Karpas-422 (cell line): ENCODE data around the gene MAZ. TPM values are rescaled to one million over a fixed set of nuclear protein-coding genes. Genes with fewer than 3 reads are reported as not detected.
"Not testable (repeated sequence)": the region's sequence is repeated elsewhere in the genome, so short reads cannot be mapped to it uniquely, and the experiment has no call there.

Source experiments
- DNase-seq: peaks from one replicate; pipeline ENCODE4 v3.0.0-alpha.2; 2015
- H2AFZ ChIP-seq: fragments of 200-600 bp; sonication (generic); 2 replicates; pipeline ENCODE4 v1.6.1; 2014; ENCODE audit warnings: antibody characterized with exemption, low read length, mixed read lengths
- H3K27ac ChIP-seq: fragments of 200-600 bp; sonication (generic); 2 replicates; pipeline ENCODE4 v1.5.1; 2014; ENCODE audit warnings: mild to moderate bottlenecking, low read length, moderate library complexity
- H3K27me3 ChIP-seq: fragments of 200-600 bp; sonication (generic); 2 replicates; pipeline ENCODE4 v1.6.1; 2014; ENCODE audit warnings: low read length, mixed read lengths
- H3K36me3 ChIP-seq: fragments of 200-600 bp; sonication (generic); 2 replicates; pipeline ENCODE4 v1.6.1; 2014; ENCODE audit warnings: low read length, mixed read lengths; ENCODE audit not compliant: insufficient read depth
- H3K4me1 ChIP-seq: fragments of 200-600 bp; sonication (generic); 2 replicates; pipeline ENCODE4 v1.6.1; 2014; ENCODE audit warnings: mild to moderate bottlenecking, low read length, mixed read lengths
- H3K4me2 ChIP-seq: fragments of 200-600 bp; sonication (generic); 2 replicates; pipeline ENCODE4 v1.6.1; 2014; ENCODE audit warnings: low read length, low read depth, mild to moderate bottlenecking; ENCODE audit not compliant: poor library complexity, severe bottlenecking
- H3K4me3 ChIP-seq: fragments of 200-600 bp; sonication (generic); 2 replicates; pipeline ENCODE4 v1.5.1; 2014; ENCODE audit warnings: mild to moderate bottlenecking, antibody characterized with exemption, low read length, mixed read lengths
- H3K79me2 ChIP-seq: fragments of 200-600 bp; sonication (generic); 2 replicates; pipeline ENCODE4 v1.6.1; 2014; ENCODE audit warnings: mild to moderate bottlenecking, low read length, mixed read lengths
- H3K9ac ChIP-seq: fragments of 200-600 bp; sonication (generic); 2 replicates; pipeline ENCODE4 v1.6.0; 2014; ENCODE audit warnings: low read length
- H3K9me2 ChIP-seq: fragments of 200-600 bp; sonication (generic), shearing (Covaris generic); replicated peaks from 2 replicates; pipeline ENCODE4 v1.6.0; 2014; ENCODE audit warnings: mild to moderate bottlenecking, low read length, moderate library complexity; ENCODE audit not compliant: insufficient read depth
- H3K9me3 ChIP-seq: fragments of 300-700, 200-600 bp; sonication (generic); 2 replicates; pipeline ENCODE4 v1.6.1; 2014; ENCODE audit warnings: low read length, mixed read lengths
- H4K20me1 ChIP-seq: fragments of 200-600 bp; sonication (generic); 2 replicates; pipeline ENCODE4 v1.6.1; 2014; ENCODE audit warnings: mild to moderate bottlenecking, antibody characterized with exemption, low read length, low read depth; ENCODE audit not compliant: insufficient read depth
- total RNA-seq: library from RNA; depleted of rRNA; stranded (reverse); fragments of >200 nt; shearing (Covaris generic); gene quantifications from 2 replicates; pipeline ENCODE4 v1.2.3, GENCODE V29; 2014; ENCODE audit warnings: low replicate concordance

MAZ gene
- total RNA-seq, 1 experiment from 2014 or later = 118 TPM

DNA sequence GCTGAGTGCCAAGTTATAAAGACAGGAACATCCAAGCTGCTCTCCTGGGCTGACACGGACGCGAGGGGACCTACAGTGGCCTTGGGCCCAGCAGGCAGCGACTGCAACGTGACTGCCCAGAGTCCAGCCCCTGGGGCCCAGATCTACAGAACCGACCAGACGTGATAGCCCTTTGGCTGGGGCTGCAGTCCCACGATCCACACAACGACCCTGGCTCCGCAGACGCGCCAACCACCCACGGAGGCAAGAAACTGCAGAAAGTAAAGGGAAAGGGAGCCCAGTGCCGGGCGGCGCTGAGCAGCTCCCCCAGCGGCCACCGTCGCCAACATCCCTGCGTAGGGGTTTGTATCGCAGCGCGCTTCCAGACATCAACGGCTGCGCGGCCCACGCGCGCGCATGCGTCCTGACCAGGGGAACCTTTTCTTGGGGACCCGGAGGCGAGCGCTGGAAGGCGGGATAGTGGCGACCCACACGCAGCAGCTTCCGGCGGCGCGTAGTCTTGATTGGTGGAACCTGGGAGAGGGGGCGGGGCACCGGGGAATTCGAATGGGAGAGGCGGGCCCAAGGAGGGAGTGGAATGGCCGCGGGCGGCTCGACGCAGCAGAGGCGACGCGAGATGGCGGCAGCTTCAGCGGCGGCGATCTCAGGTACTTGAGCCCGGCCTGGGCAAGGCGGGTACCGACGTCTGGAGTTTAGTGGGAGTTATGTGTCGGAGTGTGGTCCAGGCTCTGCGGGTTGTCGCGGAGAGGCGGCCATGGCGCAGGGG is 16.0 kb upstream of the MAZ start, which contains the start of gene KIF22:
TSS of gene KIF22 (plus strand) at position 569 of the 766 bp plus-strand sequence. CDS start at position 578, 9 bp downstream.
- H3K4me1 ChIP-seq = peaks cover 21% of the 10 kb centered on the region
- peak within 1 kb of the TSS; percentile 67 for H3K27ac ChIP-seq
- H3K79me2 ChIP-seq = peaks cover 48% of the 10 kb centered on the region
- no peaks in the 10 kb centered on the region for H3K9me2 ChIP-seq
- H3K36me3 ChIP-seq = peaks cover 18% of the 10 kb centered on the region
- peak within 1 kb of the TSS; percentile 86 for H3K4me2 ChIP-seq
- peak within 1 kb of the TSS; percentile 91 for H2AFZ ChIP-seq
- DNase-seq = peak; percentile 99
- H4K20me1 ChIP-seq = peaks cover 5% of the 10 kb centered on the region; the same call in 1 of the 2 replicates
- H3K9ac ChIP-seq = peak within 1 kb of the TSS; percentile 95
- peak within 1 kb of the TSS; percentile 90 for H3K4me3 ChIP-seq
- no peaks in the 10 kb centered on the region for H3K9me3 ChIP-seq
- H3K27me3 ChIP-seq = no peaks in the 10 kb centered on the region

DNA sequence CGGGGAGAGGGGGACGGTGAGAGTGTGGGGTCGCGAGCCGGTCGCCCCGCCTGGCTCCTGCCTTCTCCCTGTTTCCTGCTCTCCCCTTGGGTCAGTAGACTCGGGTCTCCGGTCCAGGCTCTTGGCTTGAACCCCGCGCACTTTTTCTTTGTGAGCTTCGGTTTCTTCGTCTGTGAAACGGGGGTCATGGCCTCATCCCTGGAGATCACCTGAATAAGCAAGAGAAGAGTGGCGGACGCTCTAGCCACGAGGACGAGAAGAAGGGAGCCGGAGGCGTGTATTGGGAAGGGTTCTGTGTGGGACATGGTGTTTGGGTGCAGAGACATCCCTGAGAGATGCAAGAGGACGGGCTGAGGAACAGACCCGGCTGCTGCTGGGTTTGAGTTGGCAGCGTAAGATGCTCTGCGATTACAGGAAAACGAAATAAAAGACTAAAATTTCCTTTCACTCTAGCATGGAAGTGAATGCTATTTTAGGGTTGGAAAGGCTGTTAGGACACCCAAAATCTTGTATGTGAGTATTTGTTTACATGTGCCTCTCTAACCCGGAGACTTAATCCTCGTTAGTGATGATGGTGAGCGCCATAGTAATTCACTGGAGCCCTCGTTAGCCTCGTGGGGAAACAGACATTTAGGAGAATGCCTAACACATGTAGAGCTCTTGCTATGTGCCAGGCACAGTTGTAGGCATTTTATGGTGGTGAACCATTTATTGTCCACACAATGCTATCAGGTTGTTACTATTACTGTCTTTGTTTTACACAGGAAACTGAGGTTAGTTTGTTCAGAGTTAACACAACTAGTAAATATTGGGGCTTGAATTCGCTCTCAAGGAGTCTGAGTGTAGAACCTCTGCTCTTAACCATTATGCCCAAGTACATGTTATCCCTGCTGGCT is 15.1 kb upstream of the MAZ start:
- peak overlapping the region; percentile 90 for H3K4me3 ChIP-seq
- peaks cover 21% of the 10 kb centered on the region for H3K4me1 ChIP-seq
- peak overlapping the region; percentile 77 for H3K4me2 ChIP-seq
- H2AFZ ChIP-seq = no peak overlapping the region
- no peaks in the 10 kb centered on the region for H3K9me3 ChIP-seq
- peak overlapping the region; percentile 95 for H3K9ac ChIP-seq
- peaks cover 5% of the 10 kb centered on the region; the same call in 1 of the 2 replicates for H4K20me1 ChIP-seq
- no peaks in the 10 kb centered on the region for H3K27me3 ChIP-seq
- H3K27ac ChIP-seq = peak overlapping the region; percentile 67
- no peaks in the 10 kb centered on the region for H3K9me2 ChIP-seq
- peaks cover 19% of the 10 kb centered on the region for H3K36me3 ChIP-seq
- peak; percentile 67 for DNase-seq
- peaks cover 54% of the 10 kb centered on the region for H3K79me2 ChIP-seq

DNA sequence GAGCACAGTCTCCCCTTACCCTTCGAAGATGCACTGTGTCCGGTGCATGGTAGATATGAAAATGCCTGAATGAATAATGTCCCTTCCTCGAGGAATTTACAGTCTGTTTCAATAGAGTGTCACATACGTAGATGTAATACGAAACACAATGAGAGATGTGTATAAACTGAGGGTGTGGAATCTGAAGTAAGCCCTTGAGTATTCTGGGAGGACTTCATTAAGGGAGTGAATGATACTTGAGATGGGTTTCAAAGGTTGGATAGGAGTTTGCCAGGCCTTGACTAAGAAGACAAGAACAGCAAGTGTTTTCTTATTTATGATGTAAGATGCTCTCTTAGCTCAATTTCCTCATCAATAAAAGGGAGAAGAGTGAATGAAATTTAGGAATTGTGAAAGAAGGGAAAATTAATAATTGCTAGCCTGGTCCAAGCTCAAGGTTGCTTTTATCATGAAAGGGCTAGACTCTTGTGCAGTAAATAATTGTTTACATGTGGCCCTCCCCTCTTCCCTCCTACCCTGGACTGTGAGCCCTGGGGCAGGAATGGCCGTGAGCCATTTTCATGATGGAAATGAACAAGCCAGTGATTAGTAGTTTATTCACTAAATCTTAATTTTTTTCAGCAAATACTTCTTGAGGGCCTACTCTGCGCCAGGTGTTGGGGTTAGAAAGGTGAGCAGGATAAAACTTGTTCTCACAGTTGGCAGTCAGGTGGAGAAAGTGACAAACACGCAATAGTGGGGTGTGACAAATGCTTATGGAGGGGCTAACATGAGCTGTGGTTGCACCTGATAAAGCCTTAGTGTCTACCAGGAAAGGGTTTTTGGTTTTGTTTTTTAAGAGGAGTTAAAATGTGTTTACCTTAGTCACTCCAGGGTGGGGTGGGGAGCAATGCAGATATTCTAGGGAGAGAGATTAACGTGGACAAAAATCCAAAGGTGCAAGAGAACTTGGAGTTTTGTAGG is 14.2 kb upstream of the MAZ start:
- no peak for DNase-seq

DNA sequence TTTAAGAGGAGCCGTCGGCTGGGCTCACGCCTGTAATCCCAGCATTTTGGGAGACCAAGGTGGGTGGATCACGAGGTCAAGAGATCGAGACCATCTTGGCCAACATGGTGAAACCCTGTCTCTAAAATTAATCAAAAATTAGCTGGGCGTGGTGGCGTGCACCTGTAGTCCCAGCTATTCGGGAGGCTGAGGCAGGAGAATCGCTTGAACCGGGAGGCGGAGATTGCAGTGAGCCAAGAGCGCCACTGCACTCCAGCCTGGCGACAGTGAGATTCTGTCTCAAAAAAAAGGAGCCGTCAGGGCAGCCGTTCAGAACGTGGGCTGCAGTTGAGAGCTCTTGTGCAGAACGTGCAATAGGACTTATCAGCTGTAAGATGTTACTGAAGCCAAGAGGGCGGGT is 13.2 kb upstream of the MAZ start:
- not testable (repeated sequence) for DNase-seq, H3K9me3 ChIP-seq, H3K9me2 ChIP-seq, H3K9ac ChIP-seq, H2AFZ ChIP-seq, H3K4me3 ChIP-seq, H3K4me2 ChIP-seq, H4K20me1 ChIP-seq, H3K27me3 ChIP-seq, H3K27ac ChIP-seq
- Histone ChIP-seq H3K36me3 (peaks cover 38% of the 10 kb centered on the region), H3K79me2 (peaks cover 61% of the 10 kb centered on the region), H3K4me1 (peaks cover 21% of the 10 kb centered on the region)

More for the DNA sequence above, 14.2 kb upstream of the MAZ start:
- H3K4me2 ChIP-seq = peak overlapping the region; percentile 77
- H3K9ac ChIP-seq = peak overlapping the region; percentile 95
- H3K27me3 ChIP-seq = no peaks in the 10 kb centered on the region
- H2AFZ ChIP-seq = no peak overlapping the region
- no peaks in the 10 kb centered on the region for H3K9me3 ChIP-seq
- H3K9me2 ChIP-seq = no peaks in the 10 kb centered on the region
- no peak overlapping the region; the same call in 1 of the 2 replicates for H3K27ac ChIP-seq
- H3K4me1 ChIP-seq = peaks cover 21% of the 10 kb centered on the region
- H3K36me3 ChIP-seq = peaks cover 27% of the 10 kb centered on the region
- H4K20me1 ChIP-seq = peaks cover 5% of the 10 kb centered on the region; the same call in 1 of the 2 replicates
- peak overlapping the region; percentile 90 for H3K4me3 ChIP-seq
- H3K79me2 ChIP-seq = peaks cover 61% of the 10 kb centered on the region

DNA sequence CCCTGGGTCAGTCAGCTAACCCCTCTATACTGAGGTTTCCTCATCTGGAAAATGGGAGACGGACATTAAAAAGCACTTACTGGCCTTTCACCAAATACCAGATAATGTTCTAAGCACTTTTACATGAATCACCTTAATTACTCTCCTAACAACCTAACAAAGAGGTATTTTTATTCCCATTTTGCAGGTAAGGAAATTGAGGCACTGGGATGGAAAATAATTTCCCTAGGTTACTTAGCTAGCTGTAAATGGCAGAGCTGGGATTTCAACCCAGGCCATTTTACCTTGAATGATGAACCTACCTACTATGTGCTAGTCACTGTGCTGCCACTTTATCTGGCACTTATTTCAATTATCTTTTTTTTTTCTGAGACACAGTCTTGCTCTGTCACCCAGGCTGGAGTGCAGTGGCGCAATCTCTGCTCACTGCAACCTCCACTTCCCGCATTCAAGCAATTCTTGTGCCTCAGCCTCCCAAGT is 12.1 kb upstream of the MAZ start:
- no peak overlapping the region for H3K9ac ChIP-seq

DNA sequence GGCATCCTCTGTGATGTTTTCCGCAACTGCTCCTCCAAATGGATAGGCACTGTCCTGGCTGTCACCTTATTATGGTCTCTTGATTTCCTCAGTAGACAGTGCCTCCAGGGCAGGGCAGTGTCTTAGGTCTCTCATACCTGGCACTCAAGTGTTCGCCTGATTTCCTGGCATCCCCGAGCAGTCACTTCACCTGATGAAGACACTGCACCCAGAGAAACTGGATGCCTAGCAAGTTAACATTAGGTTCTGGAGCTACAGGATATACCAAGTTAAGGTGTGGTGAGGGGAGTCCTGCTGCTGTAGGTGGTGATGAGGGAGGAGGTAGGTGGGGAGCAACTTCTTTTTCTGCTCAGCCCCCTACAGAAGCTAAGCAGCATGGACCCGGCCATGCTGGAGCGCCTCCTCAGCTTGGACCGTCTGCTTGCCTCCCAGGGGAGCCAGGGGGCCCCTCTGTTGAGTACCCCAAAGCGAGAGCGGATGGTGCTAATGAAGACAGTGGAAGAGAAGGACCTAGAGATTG is 3.9 kb upstream of the MAZ start:
- Histone ChIP-seq H3K36me3 (peaks cover 36% of the 10 kb centered on the region; the same call in 1 of the 2 replicates), H3K79me2 (peaks cover 4% of the 10 kb centered on the region), H3K9me3 (no peaks in the 10 kb centered on the region), H3K4me1 (peaks cover 34% of the 10 kb centered on the region), H3K9me2 (no peaks in the 10 kb centered on the region), H2AFZ (no peak overlapping the region), H4K20me1 (no peaks in the 10 kb centered on the region), H3K27ac (no peak overlapping the region), H3K4me2 (no peak overlapping the region), H3K27me3 (no peaks in the 10 kb centered on the region), H3K9ac (no peak overlapping the region), H3K4me3 (no peak overlapping the region)
- DNase-seq = no peak

More for the DNA sequence above, 12.1 kb upstream of the MAZ start:
- H3K4me2 ChIP-seq = no peak overlapping the region
- peaks cover 61% of the 10 kb centered on the region for H3K79me2 ChIP-seq
- H4K20me1 ChIP-seq = peaks cover 5% of the 10 kb centered on the region; the same call in 1 of the 2 replicates
- DNase-seq = no peak
- no peak overlapping the region for H2AFZ ChIP-seq
- H3K9me3 ChIP-seq = no peaks in the 10 kb centered on the region
- peaks cover 21% of the 10 kb centered on the region for H3K4me1 ChIP-seq
- no peaks in the 10 kb centered on the region for H3K9me2 ChIP-seq
- no peaks in the 10 kb centered on the region for H3K27me3 ChIP-seq
- peaks cover 42% of the 10 kb centered on the region for H3K36me3 ChIP-seq
- H3K27ac ChIP-seq = no peak overlapping the region
- H3K4me3 ChIP-seq = no peak overlapping the region

DNA sequence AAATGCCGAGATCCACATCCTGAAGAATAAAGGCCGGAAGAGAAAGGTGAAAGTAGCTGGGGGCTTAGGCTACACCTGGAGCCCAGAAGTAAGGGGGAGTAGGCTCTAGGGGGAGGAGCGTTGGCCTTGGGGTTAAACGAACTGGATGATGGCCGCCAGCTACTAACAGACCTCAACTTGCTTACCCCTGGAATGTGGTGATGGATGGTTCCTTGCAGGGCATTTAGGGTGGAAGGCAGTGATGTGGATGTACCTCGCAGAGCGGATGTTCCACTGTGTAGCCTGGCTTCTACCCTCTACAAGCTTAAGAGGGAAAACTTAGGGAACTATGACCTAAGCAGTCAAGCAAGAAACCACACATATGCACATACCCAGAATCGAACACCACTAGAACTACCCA is 2.3 kb upstream of the MAZ start:
- H3K9me2 ChIP-seq = no peaks in the 10 kb centered on the region
- peak overlapping the region; percentile 95 for H3K4me2 ChIP-seq
- no peaks in the 10 kb centered on the region for H3K27me3 ChIP-seq
- DNase-seq = no peak
- peak overlapping the region; percentile 90 for H3K27ac ChIP-seq
- peak overlapping the region; percentile 95 for H3K9ac ChIP-seq
- H3K79me2 ChIP-seq = peaks cover 19% of the 10 kb centered on the region
- H3K36me3 ChIP-seq = peaks cover 34% of the 10 kb centered on the region
- no peaks in the 10 kb centered on the region for H3K9me3 ChIP-seq
- peaks cover 10% of the 10 kb centered on the region for H4K20me1 ChIP-seq
- peak overlapping the region; percentile 84 for H3K4me3 ChIP-seq
- H3K4me1 ChIP-seq = peaks cover 48% of the 10 kb centered on the region
- no peak overlapping the region for H2AFZ ChIP-seq
